Endothelial cell of umbilical vein (primary cell): Measurements from ENCODE around the gene C6orf132. TPM values are rescaled to one million over a fixed set of nuclear protein-coding genes. Genes with fewer than 3 reads are reported as not detected.

Experiments used
- BruUV-seq: library from RNA; stranded (reverse); fragments of 400-500 nt; replicated peaks from 2 replicates; lab custom pipeline; 2021; lab: Mats Ljungman, UMichigan
- CTCF ChIA-PET: fragments of 300-600, 350-600 bp; sonication (Branson Sonifier 250); formaldehyde crosslinking; loops from one replicate; lab custom pipeline; 2021; ENCODE audit warnings: antibody characterized with exemption, inconsistent platforms; lab: Charles Lee
- POLR2A ChIA-PET: fragments of 300-600, 350-600 bp; sonication (Branson Sonifier 250); formaldehyde crosslinking; loops from one replicate; lab custom pipeline; 2021; ENCODE audit warnings: antibody characterized with exemption, inconsistent platforms; lab: Charles Lee
- DNase-seq: peaks from one replicate; pipeline ENCODE4 v3.0.0-alpha.2; 2011; ENCODE audit warnings: low read depth, low spot score
- FAIRE-seq: peaks from 2 replicates; lab custom pipeline; 2011; peaks lifted over from hg19 to GRCh38; lab: Jason Lieb, UNC
- H2AFZ ChIP-seq: 2 replicates; pipeline ENCODE4 v1.6.0; 2012; ENCODE audit warnings: low read depth, low read length, control low read depth, inconsistent platforms
- H3K27ac ChIP-seq: 2 replicates; pipeline ENCODE4 v1.5.1; 2011; ENCODE audit warnings: low read depth, mild to moderate bottlenecking, control low read depth, low read length, moderate library complexity; ENCODE audit not compliant: insufficient read depth
- H3K27me3 ChIP-seq, 2 experiments: 2 replicates each; pipeline versions ENCODE4 v1.6.0 to v1.6.1; 2011; ENCODE audit warnings: low read length in 2 of 2, mixed read lengths in 1 of 2; ENCODE audit not compliant: control insufficient read depth in 2 of 2, insufficient read depth in 2 of 2
- H3K36me3 ChIP-seq, 2 experiments: 2 replicates in 1 of 2; 3 replicates in 1 of 2; pipeline ENCODE4 v1.5.1; 2011; ENCODE audit warnings: low read length in 2 of 2, mild to moderate bottlenecking in 1 of 2, moderate library complexity in 1 of 2; ENCODE audit not compliant: control insufficient read depth in 2 of 2, insufficient read depth in 2 of 2; ENCODE audit errors: extremely low read depth in 1 of 2
- H3K4me1 ChIP-seq: 3 replicates; pipeline ENCODE4 v1.5.1; 2011; ENCODE audit warnings: mild to moderate bottlenecking, low read length; ENCODE audit not compliant: control insufficient read depth, insufficient read depth; ENCODE audit errors: extremely low read depth
- H3K4me2 ChIP-seq: 2 replicates; pipeline ENCODE4 v1.6.1; 2011; ENCODE audit warnings: low read length, control low read depth, mixed read lengths; ENCODE audit not compliant: insufficient read depth
- H3K4me3 ChIP-seq, 3 experiments: fragments of 200-600 bp in 1 of 3; sonication (generic), shearing (Covaris generic) in 1 of 3; replicated peaks in 1 of 3; 2 replicates each; pipeline ENCODE4 v1.5.1; 2011 to 2016; ENCODE audit warnings: control low read depth in 3 of 3, low read length in 3 of 3, mild to moderate bottlenecking in 2 of 3, inconsistent platforms in 1 of 3, low read depth in 1 of 3, moderate library complexity in 1 of 3; ENCODE audit not compliant: insufficient read depth in 1 of 3
- H3K79me2 ChIP-seq: 2 replicates; pipeline ENCODE4 v1.6.0; 2012; ENCODE audit warnings: low read length, inconsistent platforms; ENCODE audit not compliant: control insufficient read depth, insufficient read depth
- H3K9ac ChIP-seq: replicated peaks from 2 replicates; pipeline ENCODE3; 2011; ENCODE audit warnings: low read length, control low read depth; ENCODE audit not compliant: insufficient read depth; ENCODE audit errors: extremely low read depth
- H3K9me1 ChIP-seq: replicated peaks from 3 replicates; pipeline ENCODE4 v1.6.0; 2011; ENCODE audit warnings: mild to moderate bottlenecking, low read length; ENCODE audit not compliant: control insufficient read depth, insufficient read depth; ENCODE audit errors: extremely low read depth
- H3K9me3 ChIP-seq: replicated peaks from 2 replicates; pipeline ENCODE4 v1.5.1; 2012; ENCODE audit warnings: low read length, inconsistent platforms; ENCODE audit not compliant: control insufficient read depth, insufficient read depth
- H4K20me1 ChIP-seq: replicated peaks from 2 replicates; pipeline ENCODE3; 2011; ENCODE audit warnings: mild to moderate bottlenecking, low read length; ENCODE audit not compliant: control insufficient read depth, insufficient read depth; ENCODE audit errors: extremely low read depth
- EZH2 ChIP-seq: IDR thresholded peaks from 2 replicates; pipeline ENCODE4 v1.6.1; 2012; ENCODE audit warnings: borderline replicate concordance, low read depth, mild to moderate bottlenecking, moderate library complexity, low read length, inconsistent platforms; ENCODE audit not compliant: severe bottlenecking
- FOS ChIP-seq: IDR thresholded peaks from 2 replicates; pipeline ENCODE4 v1.6.1; 2011; ENCODE audit warnings: mild to moderate bottlenecking, low read length, moderate library complexity, borderline replicate concordance; ENCODE audit not compliant: insufficient read depth
- GATA2 ChIP-seq: IDR thresholded peaks from 2 replicates; pipeline ENCODE4 v1.7.0; 2011; ENCODE audit warnings: low read depth, mild to moderate bottlenecking, moderate library complexity, mixed read lengths, low read length; ENCODE audit not compliant: insufficient read length, insufficient read depth
- JUN ChIP-seq: IDR thresholded peaks from 2 replicates; pipeline ENCODE4 v1.6.1; 2011; ENCODE audit warnings: borderline replicate concordance, low read depth; ENCODE audit not compliant: insufficient read length, insufficient read depth
- MAX ChIP-seq: IDR thresholded peaks from 2 replicates; pipeline ENCODE4 v1.6.1; 2011; ENCODE audit not compliant: insufficient read depth, insufficient read length
- MYC ChIP-seq: IDR thresholded peaks from one replicate; pipeline ENCODE4 v1.6.1; 2011; ENCODE audit warnings: mild to moderate bottlenecking, low read depth, low read length
- POLR2A ChIP-seq: IDR thresholded peaks from 2 replicates; pipeline ENCODE4 v1.6.1; 2012; ENCODE audit warnings: low read depth, mild to moderate bottlenecking, control low read depth, low read length
- POLR2AphosphoS5 ChIP-seq: IDR thresholded peaks from 2 replicates; pipeline ENCODE4 v1.6.1; 2012; ENCODE audit warnings: low read depth, mild to moderate bottlenecking, control low read depth, low read length, moderate library complexity; ENCODE audit not compliant: insufficient read depth
- dilution Hi-C: fragments of 300-500 bp; cut with MboI; formaldehyde crosslinking; loops from one replicate; pipeline ENCODE4 v1.15.0; 2019; ENCODE audit warnings: low sequenced_read_pairs; ENCODE audit not compliant: extremely low pct_ligation_motif_present
- intact Hi-C: fragments of 100-400 bp; cut with micrococcal nuclease; formaldehyde crosslinking; loops from one replicate; pipeline ENCODE4 v1.10.0; 2022
- polyA plus RNA-seq, 4 experiments: library from polyadenylated mRNA; depleted of rRNA in 3 of 4; stranded (reverse) in 3 of 4; unstranded in 1 of 4; fragments of >200 nt; gene quantifications; 2 replicates each; pipeline versions ENCODE4 v1.2.1 to v1.2.3, GENCODE V29; 2011 to 2012; ENCODE audit warnings: missing spikeins in 1 of 4
- total RNA-seq: library from RNA; stranded (reverse); gene quantifications from 2 replicates; pipeline ENCODE4 v1.2.3, GENCODE V29; 2021
- TF ChIP-seq, protein P1 (sequence below), 2 donors: IDR thresholded peaks; 1 replicate in 1 of 2; 2 replicates in 1 of 2; pipeline ENCODE4 v1.5.1; 2011; ENCODE audit warnings: low read length in 2 of 2, mild to moderate bottlenecking in 2 of 2, moderate library complexity in 2 of 2, control low read depth in 1 of 2, inconsistent platforms in 1 of 2, low read depth in 1 of 2; ENCODE audit not compliant: insufficient read depth in 1 of 2; ENCODE audit errors: extremely low read depth in 1 of 2

C6orf132 gene
- total and polyA plus RNA-seq, 2 donors (not counting 3 experiments of a cell fraction or from before 2014, with no cell fraction given): 0.15 to 0.71 TPM

- Histone ChIP-seq H3K9ac (no peak overlapping the region), H4K20me1 (no peaks in the 10 kb centered on the region), H3K79me2 (no peaks in the 10 kb centered on the region), H3K27me3 (peaks cover 4 to 5% of the 10 kb centered on the region in 2 experiments), H3K4me2 (no peak overlapping the region), H3K27ac (no peak overlapping the region), H3K36me3 (no peaks in the 10 kb centered on the region), H2AFZ (no peak overlapping the region), H3K9me3 (no peaks in the 10 kb centered on the region), H3K9me1 (no peaks in the 10 kb centered on the region), H3K4me3 (no peak overlapping the region), H3K4me1 (no peaks in the 10 kb centered on the region)
- BruUV-seq: no TSS peak
- no peak for DNase-seq
- ChIA-PET POLR2A (no interaction called here), CTCF (interaction anchor here (1.7 to 3.3 kb wide), 3 partner anchors 26 to 385 kb away, joined by 4 to 28 read pairs (median 10); no protein-coding TSS in a partner anchor)
- intact Hi-C loops (no loop called here), dilution Hi-C loops (no loop called here)
- FAIRE-seq: no peak
- TF ChIP-seq POLR2AphosphoS5 (no peak), GATA2 (no peak)
- TF ChIP-seq, protein P1, sequence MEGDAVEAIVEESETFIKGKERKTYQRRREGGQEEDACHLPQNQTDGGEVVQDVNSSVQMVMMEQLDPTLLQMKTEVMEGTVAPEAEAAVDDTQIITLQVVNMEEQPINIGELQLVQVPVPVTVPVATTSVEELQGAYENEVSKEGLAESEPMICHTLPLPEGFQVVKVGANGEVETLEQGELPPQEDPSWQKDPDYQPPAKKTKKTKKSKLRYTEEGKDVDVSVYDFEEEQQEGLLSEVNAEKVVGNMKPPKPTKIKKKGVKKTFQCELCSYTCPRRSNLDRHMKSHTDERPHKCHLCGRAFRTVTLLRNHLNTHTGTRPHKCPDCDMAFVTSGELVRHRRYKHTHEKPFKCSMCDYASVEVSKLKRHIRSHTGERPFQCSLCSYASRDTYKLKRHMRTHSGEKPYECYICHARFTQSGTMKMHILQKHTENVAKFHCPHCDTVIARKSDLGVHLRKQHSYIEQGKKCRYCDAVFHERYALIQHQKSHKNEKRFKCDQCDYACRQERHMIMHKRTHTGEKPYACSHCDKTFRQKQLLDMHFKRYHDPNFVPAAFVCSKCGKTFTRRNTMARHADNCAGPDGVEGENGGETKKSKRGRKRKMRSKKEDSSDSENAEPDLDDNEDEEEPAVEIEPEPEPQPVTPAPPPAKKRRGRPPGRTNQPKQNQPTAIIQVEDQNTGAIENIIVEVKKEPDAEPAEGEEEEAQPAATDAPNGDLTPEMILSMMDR (IDR thresholded peaks at IDR 0.05; ENCODE audit: extremely low read depth in 1 of 2, insufficient read depth in 1 of 2, low read depth in 1 of 2, low read length in 2 of 2): no peak
Measured at GRCh38 chr6:42162812-42163211, 20.4 kb upstream of the C6orf132 start.

DNA sequence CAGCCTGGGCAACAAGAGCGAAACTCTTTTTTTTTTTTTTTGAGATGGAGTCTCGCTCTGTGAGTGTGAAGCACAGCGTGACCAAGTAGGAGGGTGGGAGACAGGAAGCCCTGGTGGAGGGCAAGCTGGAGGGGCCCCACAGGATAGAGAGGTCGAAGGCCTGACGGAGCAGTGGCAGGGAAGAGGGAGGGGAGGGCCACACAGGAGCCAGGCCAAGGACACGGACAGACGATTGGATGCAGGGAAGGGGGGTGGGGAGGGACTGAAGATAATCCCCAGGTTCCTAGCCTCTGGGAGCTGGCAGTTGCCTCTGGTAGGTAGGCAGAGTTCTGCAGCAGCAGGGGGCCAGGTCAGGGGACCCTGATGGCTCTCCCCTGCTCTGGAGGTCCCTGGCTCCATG, 20.0 kb upstream of the C6orf132 start:
- H3K79me2 ChIP-seq: no peaks in the 10 kb centered on the region
- DNase-seq (no peak), FAIRE-seq (no peak)
- no peaks in the 10 kb centered on the region for H3K36me3 ChIP-seq
- dilution Hi-C loops (no loop called here), intact Hi-C loops (no loop called here)
- peaks cover 4 to 5% of the 10 kb centered on the region in 2 experiments for H3K27me3 ChIP-seq
- H3K9me1 ChIP-seq: no peaks in the 10 kb centered on the region
- no TSS peak for BruUV-seq
- H3K4me1 ChIP-seq: no peaks in the 10 kb centered on the region
- no peak overlapping the region for H3K4me2 ChIP-seq
- H2AFZ ChIP-seq: no peak overlapping the region
- no peak overlapping the region for H3K9ac ChIP-seq
- TF ChIP-seq FOS (no peak), MAX (no peak), POLR2AphosphoS5 (no peak), POLR2A (no peak), JUN (no peak), MYC (no peak), EZH2 (no peak), GATA2 (no peak)
- TF ChIP-seq, protein P1 (IDR thresholded peaks at IDR 0.05; ENCODE audit: extremely low read depth in 1 of 2, insufficient read depth in 1 of 2, low read depth in 1 of 2, low read length in 2 of 2): no peak
- no peak overlapping the region for H3K27ac ChIP-seq
- H3K9me3 ChIP-seq: no peaks in the 10 kb centered on the region
- POLR2A ChIA-PET: no interaction called here
- H4K20me1 ChIP-seq: no peaks in the 10 kb centered on the region
- CTCF ChIA-PET: interaction anchor here (1.0 to 2.4 kb wide), 2 partner anchors 52 to 385 kb away, joined by 3 to 10 read pairs; no protein-coding TSS in a partner anchor
- H3K4me3 ChIP-seq: no peak overlapping the region
